ENCODE data around the gene ST8SIA6. TPM values are rescaled to one million over a fixed set of nuclear protein-coding genes. Genes with fewer than 3 reads are reported as not detected.

The ST8SIA6 gene
- total and polyA plus RNA-seq, 2 of the 8 experiments (the other 6 are each of a cell fraction or from before 2014, with no cell fraction given): 0.70 to 1.1 TPM

- TF ChIP-seq JUND (IDR thresholded peaks at IDR 0.05; ENCODE audit: low read length) (no peak), CHD1 (IDR thresholded peaks at IDR 0.05; ENCODE audit: low read depth, low read length) (no peak), NRF1 (IDR thresholded peaks at IDR 0.05; ENCODE audit: low read depth, low read length) (no peak), TAF1 (IDR thresholded peaks at IDR 0.05; ENCODE audit: low read depth, low read length) (no peak), CHD2 (IDR thresholded peaks at IDR 0.05; ENCODE audit: low read length) (no peak), POLR2A (IDR thresholded peaks at IDR 0.05; ENCODE audit: control extremely low read depth in 1 of 2, low read depth in 2 of 2, low read length in 2 of 2) (no peak), KDM5A (IDR thresholded peaks at IDR 0.05; ENCODE audit: low read length) (no peak)
- TF ChIP-seq, protein P1, sequence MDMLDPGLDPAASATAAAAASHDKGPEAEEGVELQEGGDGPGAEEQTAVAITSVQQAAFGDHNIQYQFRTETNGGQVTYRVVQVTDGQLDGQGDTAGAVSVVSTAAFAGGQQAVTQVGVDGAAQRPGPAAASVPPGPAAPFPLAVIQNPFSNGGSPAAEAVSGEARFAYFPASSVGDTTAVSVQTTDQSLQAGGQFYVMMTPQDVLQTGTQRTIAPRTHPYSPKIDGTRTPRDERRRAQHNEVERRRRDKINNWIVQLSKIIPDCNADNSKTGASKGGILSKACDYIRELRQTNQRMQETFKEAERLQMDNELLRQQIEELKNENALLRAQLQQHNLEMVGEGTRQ (IDR thresholded peaks at IDR 0.05; ENCODE audit: low read length): no peak
- Histone ChIP-seq H3K9me3 (ENCODE audit: insufficient read depth in 2 of 2, low read depth in 1 of 2, low read length in 1 of 2) (no peaks in the 10 kb centered on the region), H2AK5ac (ENCODE audit: low read depth, low read length) (no peak overlapping the region), H2BK15ac (ENCODE audit: low read length) (no peak overlapping the region), H4K91ac (replicated peaks; ENCODE audit: insufficient read length, low read length) (no peak overlapping the region), H3K4me3 (ENCODE audit: extremely low read depth in 1 of 4, insufficient read depth in 2 of 4, low read depth in 3 of 4, low read length in 4 of 4) (no peak overlapping the region), H3K9ac (replicated peaks in 1 of 4; ENCODE audit: extremely low read depth in 1 of 4, low read depth in 3 of 4, low read length in 3 of 4) (no peak overlapping the region), H4K8ac (ENCODE audit: extremely low read depth, insufficient read depth, low read length) (no peak overlapping the region), H3K4me2 (ENCODE audit: insufficient read depth in 1 of 2, low read depth in 2 of 2, low read length in 2 of 2) (no peak overlapping the region), H4K5ac (ENCODE audit: insufficient read length, low read depth, low read length) (no peak overlapping the region), H2BK20ac (ENCODE audit: low read length) (no peak overlapping the region), H3K27ac (ENCODE audit: low read depth, low read length) (no peak overlapping the region), H2BK5ac (ENCODE audit: low read depth, low read length) (no peak overlapping the region), H3K14ac (ENCODE audit: insufficient read length) (no peak overlapping the region), H3K23me2 (ENCODE audit: low read depth, low read length) (no peaks in the 10 kb centered on the region), H3K4me1 (replicated peaks in 1 of 4; ENCODE audit: control insufficient read depth in 3 of 4, insufficient read depth in 4 of 4, low read length in 3 of 4) (no peaks in the 10 kb centered on the region), H4K20me1 (replicated peaks in 1 of 2; ENCODE audit: control insufficient read depth in 1 of 2, insufficient read depth in 2 of 2, low read length in 2 of 2) (no peaks in the 10 kb centered on the region), H3K23ac (ENCODE audit: insufficient read length) (no peak overlapping the region), H3K79me1 (ENCODE audit: low read depth, low read length) (no peaks in the 10 kb centered on the region), H3K4ac (replicated peaks; ENCODE audit: insufficient read length, low read depth, low read length) (no peak overlapping the region), H3K56ac (replicated peaks; ENCODE audit: insufficient read length, low read depth, low read length) (no peak overlapping the region), H2AFZ (ENCODE audit: low read length) (no peak overlapping the region), H3K18ac (ENCODE audit: extremely low read depth, low read length) (no peak overlapping the region), H3K79me2 (ENCODE audit: control insufficient read depth in 1 of 2, insufficient read depth in 2 of 2, low read length in 2 of 2) (no peaks in the 10 kb centered on the region), H3K27me3 (replicated peaks in 1 of 4; ENCODE audit: control insufficient read depth in 3 of 4, extremely low read depth in 1 of 4, insufficient read depth in 3 of 4, low read length in 3 of 4) (no peaks in the 10 kb centered on the region), H3K36me3 (ENCODE audit: control insufficient read depth in 2 of 4, insufficient read depth in 4 of 4, low read length in 3 of 4) (no peaks in the 10 kb centered on the region), H2BK12ac (ENCODE audit: low read depth, low read length) (no peak overlapping the region), H2BK120ac (replicated peaks; ENCODE audit: low read depth, low read length) (no peak overlapping the region)
- WGBS, 2 experiments (ENCODE audit: extremely low coverage in 1 of 2, insufficient coverage in 1 of 2, insufficient read length in 1 of 2, insufficient replicate concordance in 2 of 2, low coverage in 1 of 2, low lambda C conversion rate in 2 of 2, missing lambda C conversion rate in 1 of 2): 86% methylated on average over 1 of the region's 1 CpG; no CpG with 5 or more reads in 1 of the 2 experiments
- CTCF ChIA-PET (ENCODE audit: partially characterized antibody): interaction anchor here (0.8 to 3.1 kb wide), 4 partner anchors 25 to 301 kb away, joined by 3 to 18 read pairs (median 4); no protein-coding TSS in a partner anchor
- POLR2A ChIA-PET (ENCODE audit: partially characterized antibody): no interaction called here
- FAIRE-seq (no peak), DNase-seq (ENCODE audit: low read depth in 1 of 2, low spot score in 2 of 2) (no peak)
Observed at GRCh38 chr10:17351506-17351905, 102.9 kb downstream of the ST8SIA6 start.

All from H1 (cell line).